Globus pallidus (tissue), 1 donor: ENCODE measurements around the gene NFKBIL1.
A peak's percentile ranks its signal among the peaks of the same experiment; 100 is the strongest.
"Not testable (repeated sequence)": the region's sequence is repeated elsewhere in the genome, so short reads cannot be mapped to it uniquely, and the experiment has no call there.

Experiments used
- DNase-seq: peaks from one replicate; pipeline ENCODE4 v3.0.0-alpha.2; 2015; ENCODE audit warnings: low spot score

Gene NFKBIL1

GRCh38 chr6:31546958-31547726, at the start of gene NFKBIL1:
TSS of gene NFKBIL1 (plus strand) at chr6:31547608. CDS start at chr6:31547695, 87 bp downstream.
- peak; percentile 97 for DNase-seq

- no peak for DNase-seq
Observed at GRCh38 chr6:31498748-31499147, 48.7 kb upstream of the NFKBIL1 start.

GRCh38 chr6:31499648-31500047, 47.8 kb upstream of the NFKBIL1 start:
- DNase-seq, result not testable (repeated sequence)

- DNase-seq, result no peak
Observed at GRCh38 chr6:31502586-31502985, 44.8 kb upstream of the NFKBIL1 start.

- not testable (repeated sequence) for DNase-seq
Observed at GRCh38 chr6:31509036-31509435, 38.4 kb upstream of the NFKBIL1 start.

GRCh38 chr6:31510007-31510406, 37.4 kb upstream of the NFKBIL1 start:
- no peak for DNase-seq

- no peak for DNase-seq
Observed at GRCh38 chr6:31513456-31514165, 33.8 kb upstream of the NFKBIL1 start.

GRCh38 chr6:31521835-31522234, 25.6 kb upstream of the NFKBIL1 start:
- DNase-seq, result no peak

GRCh38 chr6:31525553-31525931, 21.9 kb upstream of the NFKBIL1 start:
- no peak for DNase-seq

- DNase-seq, result no peak
Observed at GRCh38 chr6:31525932-31526591, 21.3 kb upstream of the NFKBIL1 start.

GRCh38 chr6:31528307-31528777, 19.1 kb upstream of the NFKBIL1 start:
- DNase-seq, result no peak

GRCh38 chr6:31528821-31529328, 18.5 kb upstream of the NFKBIL1 start, which contains the start of gene MCCD1:
TSS of gene MCCD1 (plus strand) at chr6:31528962. CDS start at chr6:31529015, 53 bp downstream.
- no peak for DNase-seq

- DNase-seq, result no peak
Observed at GRCh38 chr6:31529329-31530150, 17.9 kb upstream of the NFKBIL1 start.

- DNase-seq, result no peak
Observed at GRCh38 chr6:31530659-31531058, 16.7 kb upstream of the NFKBIL1 start.

- no peak for DNase-seq
Observed at GRCh38 chr6:31531162-31531561, 16.2 kb upstream of the NFKBIL1 start.

- DNase-seq, result no peak
Observed at GRCh38 chr6:31531771-31532643, 15.4 kb upstream of the NFKBIL1 start.

- DNase-seq, result no peak
Observed at GRCh38 chr6:31532644-31533454, 14.6 kb upstream of the NFKBIL1 start.

GRCh38 chr6:31533455-31533841, 14.0 kb upstream of the NFKBIL1 start:
- DNase-seq, result no peak

- DNase-seq, result no peak
Observed at GRCh38 chr6:31534011-31534410, 13.4 kb upstream of the NFKBIL1 start.
